ENCODE data around the gene IQGAP2. TPM values are rescaled to one million over a fixed set of nuclear protein-coding genes. Genes with fewer than 3 reads are reported as not detected.
"Not testable (repeated sequence)": the region's sequence is repeated elsewhere in the genome, so short reads cannot be mapped to it uniquely, and the experiment has no call there.

Gene IQGAP2
- total RNA-seq, 2 experiments from 2014 or later: 62.7 to 72.1 TPM

GRCh38 chr5:76497065-76497460 lies 94.0 kb downstream of the IQGAP2 start:
- CTCF ChIA-PET: no interaction called here
- Mint-ChIP-seq H3K4me1 (ENCODE audit: low read depth) (peaks cover 9% of the 10 kb centered on the region), H3K27me3 (ENCODE audit: low read depth) (no peaks in the 10 kb centered on the region)

GRCh38 chr5:76497986-76498717 lies 95.1 kb downstream of the IQGAP2 start:
- Mint-ChIP-seq H3K4me3 (no peak overlapping the region), H3K27me3 (ENCODE audit: low read depth) (no peaks in the 10 kb centered on the region), H3K9me3 (ENCODE audit: insufficient read depth) (no peaks in the 10 kb centered on the region), H3K36me3 (ENCODE audit: low read depth) (peaks cover 13% of the 10 kb centered on the region), H3K27ac (no peak overlapping the region), H3K4me1 (ENCODE audit: low read depth) (peaks cover 9% of the 10 kb centered on the region)
- POLR2A ChIA-PET: no interaction called here
- DNase-seq (no peak), ATAC-seq (no peak)
- CTCF ChIA-PET: no interaction called here

More at GRCh38 chr5:76497065-76497460, 94.0 kb downstream of the IQGAP2 start:
- no peak for ATAC-seq
- H3K36me3 Mint-ChIP-seq (ENCODE audit: low read depth): peaks cover 13% of the 10 kb centered on the region
- H3K9me3 Mint-ChIP-seq (ENCODE audit: insufficient read depth): no peaks in the 10 kb centered on the region
- POLR2A ChIA-PET: no interaction called here
- H3K27ac Mint-ChIP-seq: no peak overlapping the region
- no peak for DNase-seq
- no peak overlapping the region for H3K4me3 Mint-ChIP-seq

GRCh38 chr5:76499507-76500161 lies 96.5 kb downstream of the IQGAP2 start:
- DNase-seq (no peak), ATAC-seq (no peak)
- no peaks in the 10 kb centered on the region for H3K9me3 Mint-ChIP-seq (ENCODE audit: insufficient read depth)
- POLR2A ChIA-PET: no interaction called here
- peaks cover 9% of the 10 kb centered on the region for H3K4me1 Mint-ChIP-seq (ENCODE audit: low read depth)
- CTCF ChIA-PET: no interaction called here
- no peaks in the 10 kb centered on the region for H3K27me3 Mint-ChIP-seq (ENCODE audit: low read depth)
- peaks cover 10% of the 10 kb centered on the region for H3K36me3 Mint-ChIP-seq (ENCODE audit: low read depth)
- no peak overlapping the region for H3K27ac Mint-ChIP-seq
- H3K4me3 Mint-ChIP-seq: no peak overlapping the region

- peaks cover 8% of the 10 kb centered on the region for H3K36me3 Mint-ChIP-seq (ENCODE audit: low read depth)
- ATAC-seq (no peak), DNase-seq (no peak)
- H3K9me3 Mint-ChIP-seq (ENCODE audit: insufficient read depth): no peaks in the 10 kb centered on the region
- ChIA-PET POLR2A (no interaction called here), CTCF (no interaction called here)
- no peak overlapping the region for H3K27ac Mint-ChIP-seq
- no peak overlapping the region for H3K4me3 Mint-ChIP-seq
- no peaks in the 10 kb centered on the region for H3K27me3 Mint-ChIP-seq (ENCODE audit: low read depth)
- peaks cover 9% of the 10 kb centered on the region for H3K4me1 Mint-ChIP-seq (ENCODE audit: low read depth)
Measured at GRCh38 chr5:76500633-76501393, 97.7 kb downstream of the IQGAP2 start.

GRCh38 chr5:76503929-76504328 lies 100.8 kb downstream of the IQGAP2 start:
- Mint-ChIP-seq H3K36me3 (ENCODE audit: low read depth) (peaks cover 9% of the 10 kb centered on the region), H3K4me3 (no peak overlapping the region), H3K27me3 (ENCODE audit: low read depth) (no peaks in the 10 kb centered on the region), H3K27ac (no peak overlapping the region), H3K9me3 (ENCODE audit: insufficient read depth) (no peaks in the 10 kb centered on the region), H3K4me1 (ENCODE audit: low read depth) (no peaks in the 10 kb centered on the region)
- ATAC-seq (no peak), DNase-seq (no peak)
- ChIA-PET CTCF (interaction anchor here (0.8 kb wide), 1 partner anchor 11 kb away, joined by 3 read pairs; no protein-coding TSS in a partner anchor), POLR2A (no interaction called here)

GRCh38 chr5:76504901-76505564 lies 101.9 kb downstream of the IQGAP2 start:
- ATAC-seq (no peak), DNase-seq (no peak)
- CTCF ChIA-PET: no interaction called here
- Mint-ChIP-seq H3K36me3 (ENCODE audit: low read depth) (peaks cover 9% of the 10 kb centered on the region), H3K4me1 (ENCODE audit: low read depth) (no peaks in the 10 kb centered on the region), H3K4me3 (no peak overlapping the region), H3K27me3 (ENCODE audit: low read depth) (no peaks in the 10 kb centered on the region), H3K9me3 (ENCODE audit: insufficient read depth) (no peaks in the 10 kb centered on the region), H3K27ac (no peak overlapping the region)
- POLR2A ChIA-PET: no interaction called here

GRCh38 chr5:76513476-76513875 lies 110.4 kb downstream of the IQGAP2 start:
- H3K9me3 Mint-ChIP-seq (ENCODE audit: insufficient read depth): peaks cover 4% of the 10 kb centered on the region
- H3K4me3 Mint-ChIP-seq: no peak overlapping the region
- peaks cover 14% of the 10 kb centered on the region for H3K36me3 Mint-ChIP-seq (ENCODE audit: low read depth)
- CTCF ChIA-PET: no interaction called here
- H3K27me3 Mint-ChIP-seq (ENCODE audit: low read depth): no peaks in the 10 kb centered on the region
- no peaks in the 10 kb centered on the region for H3K4me1 Mint-ChIP-seq (ENCODE audit: low read depth)
- no peak for DNase-seq
- POLR2A ChIA-PET: no interaction called here
- H3K27ac Mint-ChIP-seq: no peak overlapping the region
- ATAC-seq: no peak

- Mint-ChIP-seq H3K27me3 (ENCODE audit: low read depth) (no peaks in the 10 kb centered on the region), H3K4me3 (no peak overlapping the region), H3K9me3 (ENCODE audit: insufficient read depth) (peaks cover 4% of the 10 kb centered on the region), H3K27ac (no peak overlapping the region), H3K36me3 (ENCODE audit: low read depth) (peaks cover 15% of the 10 kb centered on the region), H3K4me1 (ENCODE audit: low read depth) (no peaks in the 10 kb centered on the region)
- POLR2A ChIA-PET: no interaction called here
- ATAC-seq (no peak), DNase-seq (no peak)
- CTCF ChIA-PET: interaction anchor here (1.0 to 1.6 kb wide), 2 partner anchors 10 to 40 kb away, joined by 3 read pairs; no protein-coding TSS in a partner anchor
Measured at GRCh38 chr5:76514292-76514691, 111.2 kb downstream of the IQGAP2 start.

GRCh38 chr5:76514713-76515112 lies 111.6 kb downstream of the IQGAP2 start:
- DNase-seq (no peak), ATAC-seq (no peak)
- Mint-ChIP-seq H3K4me3 (no peak overlapping the region), H3K27ac (no peak overlapping the region), H3K36me3 (ENCODE audit: low read depth) (peaks cover 15% of the 10 kb centered on the region), H3K9me3 (ENCODE audit: insufficient read depth) (peaks cover 4% of the 10 kb centered on the region), H3K4me1 (ENCODE audit: low read depth) (no peaks in the 10 kb centered on the region), H3K27me3 (ENCODE audit: low read depth) (no peaks in the 10 kb centered on the region)
- POLR2A ChIA-PET: no interaction called here
- CTCF ChIA-PET: interaction anchor here (1.0 to 1.6 kb wide), 2 partner anchors 11 to 41 kb away, joined by 3 read pairs; no protein-coding TSS in a partner anchor

- H3K9me3 Mint-ChIP-seq (ENCODE audit: insufficient read depth): peaks cover 4% of the 10 kb centered on the region
- no peak overlapping the region for H3K27ac Mint-ChIP-seq
- H3K4me3 Mint-ChIP-seq: no peak overlapping the region
- peaks cover 15% of the 10 kb centered on the region for H3K36me3 Mint-ChIP-seq (ENCODE audit: low read depth)
- ATAC-seq (no peak), DNase-seq (no peak)
- peaks cover 12% of the 10 kb centered on the region for H3K4me1 Mint-ChIP-seq (ENCODE audit: low read depth)
- H3K27me3 Mint-ChIP-seq (ENCODE audit: low read depth): no peaks in the 10 kb centered on the region
- POLR2A ChIA-PET: no interaction called here
- CTCF ChIA-PET: interaction anchor here (1.2 kb wide), 1 partner anchor 34 kb away, joined by 3 read pairs; no protein-coding TSS in a partner anchor
Measured at GRCh38 chr5:76517334-76517733, 114.2 kb downstream of the IQGAP2 start.

- H3K4me3 Mint-ChIP-seq; DNase-seq; H3K27me3 Mint-ChIP-seq (ENCODE audit: low read depth); H3K9me3 Mint-ChIP-seq (ENCODE audit: insufficient read depth); POLR2A ChIA-PET; CTCF ChIA-PET; H3K27ac Mint-ChIP-seq; ATAC-seq: not testable (repeated sequence)
- peaks cover 19% of the 10 kb centered on the region for H3K36me3 Mint-ChIP-seq (ENCODE audit: low read depth)
- H3K4me1 Mint-ChIP-seq (ENCODE audit: low read depth): peaks cover 20% of the 10 kb centered on the region
Measured at GRCh38 chr5:76518246-76518645, 115.2 kb downstream of the IQGAP2 start.

Measured in activated CD8-positive, alpha-beta T cell treated with anti-CD3 and anti-CD28 coated beads, Interleukin-2, amount 10 ng/mL, durations not matched to agents 7 days and 5 days (primary cell).